GM18520 (cell line): ENCODE data around the gene TSC2.
A peak's percentile ranks its signal among the peaks of the same experiment; 100 is the strongest.

ENCODE experiments used
- ATAC-seq: cut with Tn5 transposase; IDR thresholded peaks from one replicate; pipeline ENCODE4 v1.9.1; 2021; ENCODE audit not compliant: unreplicated experiment

The TSC2 gene

GRCh38 chr16:2047330-2048115 lies at the start of gene TSC2, which contains the start of gene NTHL1:
Gene TSC2, plus strand, starts transcription at chr16:2047985. Its CDS starts 631 bp downstream, at chr16:2048616.
Gene NTHL1, minus strand, starts transcription at chr16:2047834. Its CDS starts 11 bp downstream, at chr16:2047823.
- peak; percentile 95 for ATAC-seq

- ATAC-seq, result no peak
Measured at GRCh38 chr16:1998360-1998835, 49.4 kb upstream of the TSC2 start.

DNA sequence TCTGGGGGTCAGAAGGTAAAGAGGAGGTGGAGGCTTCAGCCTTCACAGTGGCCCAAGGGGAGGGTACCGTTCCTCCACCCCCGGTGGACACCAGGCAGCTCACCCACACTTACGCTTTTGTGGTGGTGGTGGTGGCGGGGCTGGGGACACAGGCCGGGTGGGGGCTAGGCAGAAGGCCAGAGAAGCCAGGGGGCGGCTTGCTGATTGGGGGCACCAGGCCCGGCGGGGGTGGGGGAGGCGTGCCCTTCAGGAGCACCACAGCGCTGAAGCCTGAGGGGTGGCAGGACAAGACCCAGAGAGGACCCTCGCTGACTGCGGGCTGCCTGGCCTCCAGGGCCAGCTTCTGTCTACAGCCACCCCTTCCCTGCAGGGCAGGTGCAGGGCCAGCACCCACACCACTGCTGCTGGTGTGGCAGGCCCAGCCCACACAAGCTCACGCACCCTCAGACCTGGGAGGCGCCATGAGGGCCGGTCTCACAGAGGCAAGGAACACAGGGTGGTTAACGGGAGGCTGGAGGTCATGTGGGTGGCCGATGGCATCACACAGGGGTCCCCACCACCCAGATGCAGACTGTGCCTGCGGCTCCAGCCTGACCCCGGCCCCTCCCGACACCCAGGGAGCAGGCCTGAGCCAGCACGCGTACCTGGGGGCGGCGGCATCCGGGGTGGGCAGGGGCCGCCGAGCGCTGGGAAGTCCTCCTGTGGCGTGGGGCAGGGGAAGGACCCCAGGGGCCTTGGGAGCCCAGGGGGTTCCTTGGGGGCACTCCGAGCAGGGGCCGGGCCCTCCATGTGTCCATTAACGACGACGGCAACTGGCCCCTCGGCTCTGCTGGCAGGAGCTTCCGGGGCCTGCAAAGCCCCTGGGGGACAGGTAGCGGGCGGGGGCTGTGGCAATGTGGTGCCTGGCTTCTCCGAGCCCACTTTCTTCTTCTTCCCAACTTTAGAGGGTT lies 48.7 kb upstream of the TSC2 start:
- ATAC-seq, result no peak

- ATAC-seq, result no peak
Measured at GRCh38 chr16:1999866-2000514, 47.8 kb upstream of the TSC2 start.

DNA sequence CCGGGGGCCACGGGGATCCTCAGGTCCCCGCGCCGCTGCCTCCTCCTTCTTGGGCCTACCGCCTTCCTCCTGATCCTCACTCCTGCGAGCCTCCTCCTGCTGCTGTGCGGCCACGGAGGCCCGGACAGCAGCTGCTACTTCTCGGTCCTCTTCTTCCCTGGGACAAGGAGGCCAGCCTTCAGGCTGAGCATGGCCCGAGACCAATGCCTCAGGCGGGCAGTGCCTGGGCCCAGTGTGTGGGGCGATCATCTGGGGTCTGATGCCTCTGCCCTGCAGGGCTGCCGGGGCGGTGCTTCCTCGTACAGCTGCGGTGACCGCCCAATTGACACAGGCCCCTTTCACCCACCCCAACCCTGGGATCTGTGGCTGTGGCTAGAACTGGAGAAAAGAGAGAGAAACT lies 46.8 kb upstream of the TSC2 start:
- no peak for ATAC-seq

- no peak for ATAC-seq
Measured at GRCh38 chr16:2001456-2002355, 46.1 kb upstream of the TSC2 start.

DNA sequence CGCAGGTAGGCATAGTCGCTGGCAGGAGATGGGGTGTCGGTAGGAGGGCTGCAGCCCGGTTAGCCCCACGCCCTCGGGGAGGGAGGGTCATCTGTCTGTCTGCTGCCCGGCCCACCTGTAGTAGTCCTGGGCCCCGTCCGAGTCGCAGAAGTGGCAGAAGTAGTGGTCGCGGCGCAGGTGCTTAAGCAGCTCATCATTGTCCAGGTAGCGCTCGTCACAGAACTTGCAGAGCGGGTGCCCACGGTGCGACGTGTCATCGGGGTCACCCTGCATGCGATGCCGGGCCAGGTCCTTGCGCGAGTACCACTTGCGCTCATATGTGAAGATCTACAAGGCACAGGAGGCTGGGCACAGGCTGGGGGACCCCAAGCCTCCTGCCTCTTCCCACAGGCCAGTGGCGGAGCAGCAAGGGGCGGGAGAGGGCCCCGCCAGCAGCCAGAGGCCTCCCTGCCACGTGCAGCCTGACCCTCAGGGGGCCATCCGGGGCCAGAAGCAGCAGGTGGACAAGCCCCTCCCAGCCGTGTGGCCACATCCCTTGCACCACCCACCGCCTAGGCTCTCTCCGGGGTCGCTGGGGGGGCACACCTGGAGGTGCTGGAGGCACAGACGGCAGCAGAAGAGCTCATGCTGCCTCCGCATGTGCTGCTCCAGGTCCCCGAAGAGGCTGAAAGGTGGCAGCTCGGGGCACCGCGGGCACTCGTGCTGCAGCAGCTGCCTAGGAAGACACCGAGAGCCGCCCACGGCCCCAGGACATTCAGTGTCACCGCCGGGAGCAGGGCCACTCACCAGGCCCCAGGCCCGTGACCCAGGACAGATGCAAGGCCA lies 45.2 kb upstream of the TSC2 start:
- no peak for ATAC-seq

GRCh38 chr16:2003231-2003826 lies 44.5 kb upstream of the TSC2 start:
- no peak for ATAC-seq

DNA sequence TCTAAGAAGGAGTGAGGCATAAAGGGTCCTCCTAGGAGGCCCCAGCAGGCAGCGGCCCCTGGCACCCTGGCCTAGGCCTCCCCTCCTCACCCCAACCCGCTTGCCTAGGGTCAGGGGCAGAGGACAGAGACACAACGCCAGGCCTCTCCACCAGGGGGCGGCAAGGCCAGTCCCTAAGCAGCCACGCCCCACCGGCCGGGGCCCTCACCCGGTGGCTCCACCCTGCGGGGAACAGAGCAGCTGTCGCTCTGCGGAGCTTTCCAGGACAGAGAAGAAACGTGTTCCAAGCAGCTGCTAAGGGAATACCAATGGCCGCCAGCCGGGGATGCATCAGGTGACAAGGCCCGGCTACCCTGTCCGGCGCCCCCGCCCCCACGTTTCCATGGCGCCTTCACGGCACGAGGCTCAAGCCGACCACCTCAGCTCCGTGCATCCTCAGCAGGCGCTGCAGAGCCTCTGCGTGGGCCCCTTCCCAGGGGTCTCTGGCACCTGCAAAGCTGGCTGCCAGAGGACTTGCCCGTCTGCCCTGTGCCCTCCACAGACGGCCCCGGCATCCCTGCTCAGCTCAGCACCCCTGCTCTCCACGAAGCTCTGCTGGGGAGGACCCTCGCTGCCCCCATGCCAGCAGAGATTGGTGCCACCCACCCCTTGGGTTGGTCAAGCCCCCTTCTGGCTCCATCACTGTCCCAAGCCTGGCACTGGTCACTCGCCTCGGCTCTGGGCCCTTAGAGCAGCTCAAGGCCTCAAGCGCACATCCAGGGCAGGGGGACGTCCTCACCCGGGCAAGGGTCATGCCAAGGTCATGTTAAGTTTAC lies 43.8 kb upstream of the TSC2 start:
- no peak for ATAC-seq

GRCh38 chr16:2004795-2005517 lies 42.8 kb upstream of the TSC2 start:
- ATAC-seq, result no peak

DNA sequence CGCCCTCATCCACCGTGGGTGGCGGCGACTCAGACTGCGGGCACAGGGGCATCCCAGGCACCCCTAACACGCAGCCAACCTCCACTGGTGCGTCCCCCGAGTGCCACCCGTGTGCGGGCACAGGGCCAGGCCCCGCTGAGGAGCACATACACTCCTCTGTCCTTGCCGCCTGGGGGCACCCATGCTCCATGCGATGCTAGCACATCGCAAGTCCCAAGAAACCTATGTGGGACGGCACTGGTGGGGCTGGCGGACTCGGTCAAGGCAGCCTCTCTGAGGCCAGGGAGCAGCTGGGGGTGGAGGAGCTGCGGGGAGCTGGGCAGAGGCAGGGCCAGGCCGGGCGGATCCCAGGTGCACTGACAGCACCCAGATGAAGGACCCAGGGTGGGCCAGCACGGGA lies 42.1 kb upstream of the TSC2 start:
- no peak for ATAC-seq

DNA sequence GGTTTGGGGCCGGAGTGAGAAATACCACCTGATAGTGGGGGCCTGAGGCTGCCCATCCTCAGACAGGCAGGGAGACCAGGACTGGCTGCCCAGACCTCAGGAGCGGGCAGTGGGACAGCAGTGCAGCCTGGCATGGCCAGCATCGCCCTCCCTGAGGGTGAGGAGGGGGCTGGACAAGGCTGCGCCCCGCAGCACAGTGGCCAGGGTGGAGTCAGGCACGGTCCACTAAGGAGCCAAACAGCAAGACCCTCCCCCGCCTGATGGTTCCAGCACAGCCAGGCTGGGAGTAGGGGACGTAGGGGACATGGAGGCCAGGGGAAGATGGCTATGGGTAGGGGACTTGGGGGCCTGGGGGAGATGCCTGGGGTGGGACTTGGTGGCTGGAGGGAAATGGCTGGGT lies 41.5 kb upstream of the TSC2 start:
- ATAC-seq, result no peak

- no peak for ATAC-seq
Measured at GRCh38 chr16:2007081-2007836, 40.5 kb upstream of the TSC2 start.

- no peak for ATAC-seq
Measured at GRCh38 chr16:2008009-2008526, 39.7 kb upstream of the TSC2 start.

DNA sequence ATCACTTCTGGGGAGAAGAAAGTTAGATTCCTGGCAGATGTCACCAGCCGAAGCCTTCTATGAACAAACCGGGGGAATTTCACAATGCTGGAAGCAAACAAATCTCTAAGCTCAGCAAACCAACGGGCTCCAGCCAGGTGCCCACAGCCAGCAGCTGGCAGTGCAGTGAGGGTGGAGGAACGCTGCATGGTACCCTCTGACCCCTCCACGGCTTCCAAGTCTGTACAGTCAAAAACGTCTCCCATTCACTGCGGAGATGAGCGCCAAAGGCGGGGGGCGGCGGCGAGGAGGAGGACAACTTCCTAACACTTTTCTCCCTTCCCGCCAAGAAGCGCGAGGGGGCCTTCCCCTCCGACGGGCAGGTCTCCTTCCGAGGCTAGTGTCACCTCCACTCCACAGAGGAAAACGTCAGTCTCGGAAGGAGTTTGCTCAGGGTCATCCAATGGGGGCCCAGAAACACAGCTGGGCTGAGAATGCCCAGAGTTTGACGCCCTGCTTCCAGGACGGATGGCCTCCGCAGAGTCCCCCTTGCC lies 39.1 kb upstream of the TSC2 start:
- no peak for ATAC-seq

DNA sequence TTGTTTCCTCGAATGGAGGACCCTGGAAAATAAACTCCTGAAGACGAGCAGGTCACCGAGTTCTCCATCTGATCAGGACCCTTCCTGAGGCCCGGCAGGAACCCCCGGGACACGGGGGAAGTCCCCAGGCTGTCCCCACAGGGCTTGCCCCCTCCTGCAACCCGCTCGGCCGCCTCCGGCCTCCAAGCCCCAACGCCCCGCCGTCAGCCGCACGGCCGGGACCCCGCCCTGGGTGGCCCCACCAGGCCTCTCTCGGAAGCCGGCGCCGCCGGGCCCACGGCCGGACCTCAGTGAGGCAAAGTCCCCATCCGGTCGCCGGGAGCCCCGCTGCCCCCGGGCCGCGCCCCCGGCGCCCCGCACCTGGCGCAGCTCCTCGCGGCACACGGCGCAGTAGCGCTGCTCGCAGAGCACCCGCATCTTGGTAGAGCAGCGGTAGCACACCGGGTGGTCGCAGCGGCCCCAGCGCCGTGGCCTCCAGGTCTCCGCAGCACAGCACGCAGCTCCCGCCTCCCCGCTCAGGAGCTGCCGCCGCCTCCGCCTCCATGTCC lies 38.5 kb upstream of the TSC2 start:
- peak; percentile 31 for ATAC-seq
